ENCODE measurements around the gene FCN2.

The FCN2 gene

GRCh38 chr9:134888603-134889190 lies 8.1 kb downstream of the FCN2 start:
- DNase-seq (ENCODE audit: low read depth in 2 of 2): no peak

GRCh38 chr9:134889386-134890154 lies 9.0 kb downstream of the FCN2 start:
- DNase-seq (ENCODE audit: low read depth in 2 of 2): no peak

GRCh38 chr9:134890155-134890495 lies 9.5 kb downstream of the FCN2 start:
- DNase-seq (ENCODE audit: low read depth in 2 of 2): no peak

GRCh38 chr9:134891053-134891452 lies 10.4 kb downstream of the FCN2 start:
- no peak for DNase-seq (ENCODE audit: low read depth in 2 of 2)

GRCh38 chr9:134891713-134892112 lies 11.1 kb downstream of the FCN2 start:
- no peak for DNase-seq (ENCODE audit: low read depth in 2 of 2)

GRCh38 chr9:134892221-134892620 lies 11.6 kb downstream of the FCN2 start:
- no peak for DNase-seq (ENCODE audit: low read depth in 2 of 2)

- DNase-seq (ENCODE audit: low read depth in 2 of 2): no peak
Measured at GRCh38 chr9:134892820-134893420, 12.3 kb downstream of the FCN2 start.

- no peak for DNase-seq (ENCODE audit: low read depth in 2 of 2)
Measured at GRCh38 chr9:134894136-134894860, 13.7 kb downstream of the FCN2 start.

GRCh38 chr9:134895097-134895496 lies 14.5 kb downstream of the FCN2 start:
- no peak for DNase-seq (ENCODE audit: low read depth in 2 of 2)

- DNase-seq (ENCODE audit: low read depth in 2 of 2): no peak
Measured at GRCh38 chr9:134895567-134895907, 14.9 kb downstream of the FCN2 start.

- no peak for DNase-seq (ENCODE audit: low read depth in 2 of 2)
Measured at GRCh38 chr9:134895908-134896833, 15.6 kb downstream of the FCN2 start.

GRCh38 chr9:134896834-134897583 lies 16.4 kb downstream of the FCN2 start:
- no peak for DNase-seq (ENCODE audit: low read depth in 2 of 2)

GRCh38 chr9:134897584-134898170 lies 17.1 kb downstream of the FCN2 start:
- DNase-seq (ENCODE audit: low read depth in 2 of 2): no peak

GRCh38 chr9:134898319-134898718 lies 17.7 kb downstream of the FCN2 start:
- DNase-seq (ENCODE audit: low read depth in 2 of 2): no peak

- DNase-seq (ENCODE audit: low read depth in 2 of 2): no peak
Measured at GRCh38 chr9:134899168-134899567, 18.6 kb downstream of the FCN2 start.

GRCh38 chr9:134899818-134900217 lies 19.2 kb downstream of the FCN2 start:
- DNase-seq (ENCODE audit: low read depth in 2 of 2): no peak

- DNase-seq (ENCODE audit: low read depth in 2 of 2): no peak
Measured at GRCh38 chr9:134902936-134903335, 22.3 kb downstream of the FCN2 start.

GRCh38 chr9:134908524-134909309 lies 28.1 kb downstream of the FCN2 start:
- no peak for DNase-seq (ENCODE audit: low read depth in 2 of 2)

Data from stimulated activated CD4-positive, alpha-beta T cell treated with anti-CD3 and anti-CD28 coated beads, Interleukin-15, amount 100 ng/mL, for 48 hours (primary cell).